GM12878 (cell line): ENCODE data around the gene JAG1. TPM values are rescaled to one million over a fixed set of nuclear protein-coding genes. Genes with fewer than 3 reads are reported as not detected.

Experiments
- ATAC-seq: fragments of 200-7000 bp; cut with Tn5 transposase; 3 replicates; pipeline ENCODE4 v1.9.1; 2020; ENCODE audit warnings: mild to moderate bottlenecking, moderate library complexity
- BruUV-seq: library from RNA; stranded (reverse); fragments of 400-500 nt; replicated peaks from 2 replicates; lab custom pipeline; 2021; lab: Mats Ljungman, UMichigan
- CTCF ChIA-PET: fragments of 300-600 bp; sonication (Branson Sonifier 250); formaldehyde crosslinking; extraction: SDS; loops from one replicate; lab custom pipeline; 2021; ENCODE audit warnings: inconsistent platforms; lab: Yijun Ruan, JAX
- POLR2A ChIA-PET: fragments of 350-600 bp; formaldehyde crosslinking; extraction: SDS; loops from one replicate; lab custom pipeline; 2021; ENCODE audit warnings: inconsistent platforms; lab: Charles Lee
- RAD21 ChIA-PET: fragments of 300-600 bp; sonication (Branson Sonifier 250); formaldehyde crosslinking; loops from one replicate; lab custom pipeline; 2023; ENCODE audit warnings: antibody characterized with exemption; ENCODE audit not compliant: unreplicated experiment; lab: Charles Lee
- SMC1A ChIA-PET: fragments of 300-600 bp; sonication (Branson Sonifier 250); formaldehyde crosslinking; loops from one replicate; lab custom pipeline; 2023; ENCODE audit not compliant: unreplicated experiment, uncharacterized antibody; lab: Charles Lee
- DNase-seq: peaks from one replicate; pipeline ENCODE4 v3.0.0-alpha.2; 2011; ENCODE audit warnings: low read depth, low spot score
- FAIRE-seq: peaks from 3 replicates; lab custom pipeline; 2011; peaks lifted over from hg19 to GRCh38; lab: Jason Lieb, UNC
- H2AFZ ChIP-seq: 2 replicates; pipeline ENCODE4 v1.6.0; 2011; ENCODE audit warnings: low read depth, low read length, control low read depth; ENCODE audit not compliant: control insufficient read depth
- H3K27ac ChIP-seq: 2 replicates; pipeline ENCODE4 v1.5.1; 2011; ENCODE audit warnings: control low read depth; ENCODE audit not compliant: control insufficient read depth, insufficient read depth
- H3K27me3 ChIP-seq, 2 experiments: replicated peaks in 1 of 2; 2 replicates each; pipeline versions ENCODE4 v1.6.0 to v1.6.1; 2011; ENCODE audit warnings: low read length in 1 of 2; ENCODE audit not compliant: control insufficient read depth in 2 of 2, insufficient read depth in 2 of 2
- H3K36me3 ChIP-seq, 2 experiments: 2 replicates each; pipeline ENCODE4 v1.5.1; 2011; ENCODE audit warnings: low read length in 1 of 2; ENCODE audit not compliant: control insufficient read depth in 2 of 2, insufficient read depth in 2 of 2
- H3K4me1 ChIP-seq: 2 replicates; pipeline ENCODE4 v1.6.1; 2011; ENCODE audit warnings: mild to moderate bottlenecking, low read length, moderate library complexity, mixed read lengths; ENCODE audit not compliant: control insufficient read depth, insufficient read depth
- H3K4me2 ChIP-seq: 2 replicates; pipeline ENCODE4 v1.6.0; 2011; ENCODE audit warnings: control low read depth; ENCODE audit not compliant: control insufficient read depth, insufficient read depth
- H3K4me3 ChIP-seq: fragments of 200-600 bp; sonication (generic); 2 replicates; pipeline ENCODE4 v1.5.1; 2016
- H3K79me2 ChIP-seq: 2 replicates; pipeline ENCODE4 v1.6.0; 2011; ENCODE audit warnings: low read length; ENCODE audit not compliant: control insufficient read depth, insufficient read depth
- H3K9ac ChIP-seq: 2 replicates; pipeline ENCODE4 v1.8.0; 2011; ENCODE audit warnings: low read length, control low read depth, mixed read lengths; ENCODE audit not compliant: control insufficient read depth, insufficient read depth
- H3K9me3 ChIP-seq: replicated peaks from 3 replicates; pipeline ENCODE4 v1.5.1; 2011; ENCODE audit warnings: mild to moderate bottlenecking, low read length; ENCODE audit not compliant: control insufficient read depth, insufficient read depth
- H4K20me1 ChIP-seq: 2 replicates; pipeline ENCODE4 v1.6.0; 2011; ENCODE audit not compliant: control insufficient read depth, insufficient read depth
- CBX5 ChIP-seq: sonication (generic); IDR thresholded peaks from 2 replicates; pipeline ENCODE4 v1.6.1; 2016; ENCODE audit warnings: low read depth, moderate library complexity, mild to moderate bottlenecking, inconsistent platforms
- ESRRA ChIP-seq: IDR thresholded peaks from 2 replicates; pipeline ENCODE4 v1.6.1; 2012; ENCODE audit warnings: mild to moderate bottlenecking, low read length, improper control_type of control experiment
- ETV6 ChIP-seq, 2 experiments: fragments of 450-650 bp in 1 of 2; IDR thresholded peaks in 1 of 2; conservative IDR thresholded peaks in 1 of 2; 2 replicates each; pipeline ENCODE4 v1.6.1; 2014; ENCODE audit warnings: antibody characterized with exemption in 1 of 2, borderline replicate concordance in 1 of 2, low read depth in 1 of 2, mild to moderate bottlenecking in 1 of 2, moderate library complexity in 1 of 2
- EZH2 ChIP-seq: IDR thresholded peaks from 2 replicates; pipeline ENCODE4 v1.6.1; 2012; ENCODE audit warnings: low read depth, mild to moderate bottlenecking, control low read depth, inconsistent platforms, low read length, borderline replicate concordance; ENCODE audit not compliant: control insufficient read depth
- HDAC2 ChIP-seq: fragments of 200-600 bp; sonication (generic); IDR thresholded peaks from 2 replicates; pipeline ENCODE4 v1.6.1; 2017
- IKZF1 ChIP-seq: fragments of 450-650 bp; conservative IDR thresholded peaks from 2 replicates; pipeline ENCODE4 v1.6.1; 2017; ENCODE audit warnings: antibody characterized with exemption, mild to moderate bottlenecking
- NR2F1 ChIP-seq: fragments of 450-650 bp; conservative IDR thresholded peaks from 2 replicates; pipeline ENCODE4 v1.6.1; 2017; ENCODE audit warnings: mild to moderate bottlenecking
- SMAD1 ChIP-seq: fragments of 450-650 bp; IDR thresholded peaks from 2 replicates; pipeline ENCODE4 v1.6.1; 2018; ENCODE audit warnings: mild to moderate bottlenecking, low read depth; ENCODE audit not compliant: partially characterized antibody
- ZBTB11 ChIP-seq: fragments of 450-650 bp; formaldehyde crosslinking; IDR thresholded peaks from 2 replicates; pipeline ENCODE4 v1.5.0; 2022; ENCODE audit warnings: mild to moderate bottlenecking, missing genetic modification characterization
- ZBTB4 ChIP-seq: fragments of 450-650 bp; formaldehyde crosslinking; IDR thresholded peaks from 2 replicates; pipeline ENCODE4 v1.4.0; 2022; ENCODE audit warnings: mild to moderate bottlenecking, moderate library complexity
- WGBS: methylation state at CpG from one replicate; pipeline ENCODE4 v1.1.6; 2016; ENCODE audit warnings: low lambda C conversion rate; ENCODE audit not compliant: insufficient replicate concordance, insufficient coverage; ENCODE audit errors: missing lambda C conversion rate; 5-methylcytosine and 5-hydroxymethylcytosine counted together
- in situ Hi-C: fragments of 300-500 bp; cut with MboI; formaldehyde crosslinking; loops from 9 replicates; pipeline ENCODE4 v1.14.3; 2018; ENCODE audit warnings: mixed read lengths
- intact Hi-C: fragments of 100-400 bp; cut with micrococcal nuclease; formaldehyde crosslinking; loops from one replicate; pipeline ENCODE4 v1.14.2; 2022; ENCODE audit not compliant: unreplicated experiment
- polyA plus RNA-seq, 11 experiments: library from polyadenylated mRNA; depleted of rRNA in 4 of 11; unstranded in 6 of 11; stranded (reverse) in 5 of 11; fragments of >200 nt; fragmentation: Nextera tagmentation in 4 of 11; fragmentation: Illumina TruSeq in 1 of 11; extraction: Ambion mirVana in 4 of 11; extraction: Trizol in 1 of 11; gene quantifications; 1 replicate in 1 of 11; 2 replicates in 10 of 11; pipeline versions ENCODE4 v1.2.1 to v1.2.3, GENCODE V29; 2011 to 2016; ENCODE audit warnings: inconsistent platforms in 2 of 11, missing spikeins in 2 of 11, low read depth in 1 of 11
- total RNA-seq, 4 experiments: library from RNA; depleted of rRNA in 3 of 4; stranded (reverse); fragments of >200 nt in 3 of 4; fragmentation: Illumina TruSeq in 1 of 4; extraction: Trizol in 1 of 4; gene quantifications; 2 replicates each; pipeline versions ENCODE4 v1.2.1 to v1.2.3, GENCODE V29; 2013 to 2021
- TF ChIP-seq, protein P1 (sequence below): fragments of 450-650 bp; IDR thresholded peaks from 2 replicates; pipeline ENCODE4 v1.6.1; 2014; ENCODE audit warnings: mild to moderate bottlenecking
- TF ChIP-seq, protein P2 (sequence below): fragments of 450-650 bp; IDR thresholded peaks from 2 replicates; pipeline ENCODE4 v1.6.1; 2016; ENCODE audit warnings: mild to moderate bottlenecking

JAG1 gene
- total and polyA plus RNA-seq, 10 of the 15 experiments (the other 5 are each of a cell fraction or from before 2014, with no cell fraction given), result 0.66 to 6.9 (median 1.8) TPM

- TF ChIP-seq ZBTB11 (CRISPR knock-in tag) (no peak), ETV6 (conservative IDR thresholded peaks at IDR 0.05 in 1 of 2, IDR thresholded peaks at IDR 0.05 in 1 of 2; ENCODE audit: borderline replicate concordance in 1 of 2, low read depth in 1 of 2) (no peak), CBX5 (no peak), IKZF1 (no peak)
- TF ChIP-seq, protein P1, sequence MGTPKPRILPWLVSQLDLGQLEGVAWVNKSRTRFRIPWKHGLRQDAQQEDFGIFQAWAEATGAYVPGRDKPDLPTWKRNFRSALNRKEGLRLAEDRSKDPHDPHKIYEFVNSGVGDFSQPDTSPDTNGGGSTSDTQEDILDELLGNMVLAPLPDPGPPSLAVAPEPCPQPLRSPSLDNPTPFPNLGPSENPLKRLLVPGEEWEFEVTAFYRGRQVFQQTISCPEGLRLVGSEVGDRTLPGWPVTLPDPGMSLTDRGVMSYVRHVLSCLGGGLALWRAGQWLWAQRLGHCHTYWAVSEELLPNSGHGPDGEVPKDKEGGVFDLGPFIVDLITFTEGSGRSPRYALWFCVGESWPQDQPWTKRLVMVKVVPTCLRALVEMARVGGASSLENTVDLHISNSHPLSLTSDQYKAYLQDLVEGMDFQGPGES, result no peak
Observed at GRCh38 chr20:10658051-10658823, 15.6 kb downstream of the JAG1 start (continued).

DNA sequence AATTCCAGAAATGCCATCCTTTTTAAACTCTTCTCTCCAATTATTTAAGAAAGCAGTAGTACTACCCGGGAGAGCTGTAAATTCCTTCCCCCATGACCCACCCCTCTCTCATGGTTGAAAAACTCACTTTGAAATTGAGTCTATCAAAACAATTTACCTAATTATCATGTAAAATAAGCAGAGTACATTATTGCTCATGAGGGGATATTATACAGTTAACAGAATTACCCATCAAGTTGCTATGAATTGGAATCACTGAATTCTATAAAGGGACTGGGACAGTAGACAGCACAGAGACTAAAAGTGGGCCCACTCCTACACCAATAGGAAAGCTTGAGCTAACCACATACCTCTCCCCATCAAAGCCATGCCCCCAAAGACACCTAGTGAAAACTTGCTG, 16.3 kb downstream of the JAG1 start:
- H3K9ac ChIP-seq, result no peak overlapping the region
- in situ Hi-C loops, result no loop called here
- no peaks in the 10 kb centered on the region for H3K27me3 ChIP-seq
- H3K79me2 ChIP-seq, result no peaks in the 10 kb centered on the region
- BruUV-seq, result no TSS peak
- intact Hi-C loops, result no loop called here
- no peaks in the 10 kb centered on the region for H3K9me3 ChIP-seq
- peaks cover 2% of the 10 kb centered on the region; the same call in 1 of the 2 replicates for H4K20me1 ChIP-seq
- H3K36me3 ChIP-seq, result peaks cover 1 to 2% of the 10 kb centered on the region in 2 experiments; a peak in 3 of 4 replicates
- ChIA-PET POLR2A (no interaction called here), CTCF (no interaction called here), SMC1A (interaction anchor here (0.6 kb wide), 1 partner anchor 552 kb away, joined by 3 read pairs; no protein-coding TSS in a partner anchor), RAD21 (no interaction called here)
- H3K27ac ChIP-seq, result no peak overlapping the region
- H2AFZ ChIP-seq, result no peak overlapping the region
- ATAC-seq (no peak), FAIRE-seq (no peak), DNase-seq (no peak)
- WGBS, result 96% methylated on average over 1 of the region's 1 CpG
- no peak overlapping the region for H3K4me3 ChIP-seq
- no peak overlapping the region for H3K4me2 ChIP-seq
- peaks cover 14% of the 10 kb centered on the region for H3K4me1 ChIP-seq
- TF ChIP-seq, protein P2, sequence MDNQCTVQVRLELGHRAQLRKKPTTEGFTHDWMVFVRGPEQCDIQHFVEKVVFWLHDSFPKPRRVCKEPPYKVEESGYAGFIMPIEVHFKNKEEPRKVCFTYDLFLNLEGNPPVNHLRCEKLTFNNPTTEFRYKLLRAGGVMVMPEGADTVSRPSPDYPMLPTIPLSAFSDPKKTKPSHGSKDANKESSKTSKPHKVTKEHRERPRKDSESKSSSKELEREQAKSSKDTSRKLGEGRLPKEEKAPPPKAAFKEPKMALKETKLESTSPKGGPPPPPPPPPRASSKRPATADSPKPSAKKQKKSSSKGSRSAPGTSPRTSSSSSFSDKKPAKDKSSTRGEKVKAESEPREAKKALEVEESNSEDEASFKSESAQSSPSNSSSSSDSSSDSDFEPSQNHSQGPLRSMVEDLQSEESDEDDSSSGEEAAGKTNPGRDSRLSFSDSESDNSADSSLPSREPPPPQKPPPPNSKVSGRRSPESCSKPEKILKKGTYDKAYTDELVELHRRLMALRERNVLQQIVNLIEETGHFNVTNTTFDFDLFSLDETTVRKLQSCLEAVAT, result no peak
- TF ChIP-seq NR2F1 (no peak), ESRRA (no peak), ZBTB4 (no peak), EZH2 (no peak), HDAC2 (no peak), SMAD1 (no peak)
